Fibroblast of lung (primary cell): ENCODE data around the gene FILIP1L.

Experiments
- EZH2 ChIP-seq: IDR thresholded peaks from 2 replicates; pipeline ENCODE4 v1.5.1; 2012; ENCODE audit warnings: low read length, control low read depth, mild to moderate bottlenecking; ENCODE audit errors: missing control alignments
- TF ChIP-seq, protein P1 (sequence below), 2 donors: IDR thresholded peaks in 1 of 2; conservative IDR thresholded peaks in 1 of 2; 1 replicate in 1 of 2; 2 replicates in 1 of 2; pipeline ENCODE4 v1.5.1; 2011 to 2012; ENCODE audit warnings: low read length in 2 of 2, control low read depth in 1 of 2, inconsistent platforms in 1 of 2, low read depth in 1 of 2, mild to moderate bottlenecking in 1 of 2

DNA sequence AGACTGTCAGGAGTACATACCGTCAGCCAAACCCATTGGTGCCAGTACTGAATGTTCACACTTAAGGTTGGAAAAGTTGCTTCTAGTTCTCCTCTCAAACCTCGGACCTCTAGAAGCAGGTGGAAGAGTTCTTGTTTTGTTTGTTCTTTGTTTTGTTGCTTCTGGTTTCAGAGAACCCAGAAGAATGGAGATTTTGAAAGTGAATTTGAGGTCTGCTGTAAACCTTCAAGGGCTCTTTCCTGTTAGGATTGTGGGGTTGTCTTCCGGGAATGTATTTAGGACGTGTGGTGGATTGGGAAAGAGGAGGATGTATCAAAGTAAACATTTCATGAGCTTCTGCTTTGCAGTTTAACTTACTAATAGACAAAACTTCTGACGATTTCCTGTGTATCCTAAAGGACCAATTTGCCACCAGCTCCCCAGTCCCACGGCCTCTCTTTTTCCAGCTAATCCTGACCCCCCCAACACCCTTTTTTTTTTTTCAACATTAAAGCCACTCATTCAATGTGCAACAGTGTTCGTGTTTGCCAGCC lies 50.3 kb downstream of the FILIP1L start:
- TF ChIP-seq EZH2: no peak
- TF ChIP-seq, protein P1, sequence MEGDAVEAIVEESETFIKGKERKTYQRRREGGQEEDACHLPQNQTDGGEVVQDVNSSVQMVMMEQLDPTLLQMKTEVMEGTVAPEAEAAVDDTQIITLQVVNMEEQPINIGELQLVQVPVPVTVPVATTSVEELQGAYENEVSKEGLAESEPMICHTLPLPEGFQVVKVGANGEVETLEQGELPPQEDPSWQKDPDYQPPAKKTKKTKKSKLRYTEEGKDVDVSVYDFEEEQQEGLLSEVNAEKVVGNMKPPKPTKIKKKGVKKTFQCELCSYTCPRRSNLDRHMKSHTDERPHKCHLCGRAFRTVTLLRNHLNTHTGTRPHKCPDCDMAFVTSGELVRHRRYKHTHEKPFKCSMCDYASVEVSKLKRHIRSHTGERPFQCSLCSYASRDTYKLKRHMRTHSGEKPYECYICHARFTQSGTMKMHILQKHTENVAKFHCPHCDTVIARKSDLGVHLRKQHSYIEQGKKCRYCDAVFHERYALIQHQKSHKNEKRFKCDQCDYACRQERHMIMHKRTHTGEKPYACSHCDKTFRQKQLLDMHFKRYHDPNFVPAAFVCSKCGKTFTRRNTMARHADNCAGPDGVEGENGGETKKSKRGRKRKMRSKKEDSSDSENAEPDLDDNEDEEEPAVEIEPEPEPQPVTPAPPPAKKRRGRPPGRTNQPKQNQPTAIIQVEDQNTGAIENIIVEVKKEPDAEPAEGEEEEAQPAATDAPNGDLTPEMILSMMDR (conservative IDR thresholded peaks at IDR 0.05 in 1 of 2, IDR thresholded peaks at IDR 0.05 in 1 of 2; ENCODE audit: low read depth in 1 of 2, low read length in 2 of 2): no peak
